Thoracic aorta endothelial cell (primary cell): ENCODE results near the gene BTK. TPM values are rescaled to one million over a fixed set of nuclear protein-coding genes. Genes with fewer than 3 reads are reported as not detected.

ENCODE experiments used
- small RNA-seq: library from RNA; depleted of rRNA; stranded (forward); fragments of <200 nt; gene quantifications from one replicate; pipeline ENCODE3, GENCODE V24; 2012
- total RNA-seq: library from RNA; depleted of rRNA; stranded (reverse); fragments of >200 nt; gene quantifications from 2 replicates; pipeline ENCODE4 v1.2.3, GENCODE V29; 2012

BTK gene
- 0.14 and 0.27 TPM in 2 replicates for total RNA-seq

DNA sequence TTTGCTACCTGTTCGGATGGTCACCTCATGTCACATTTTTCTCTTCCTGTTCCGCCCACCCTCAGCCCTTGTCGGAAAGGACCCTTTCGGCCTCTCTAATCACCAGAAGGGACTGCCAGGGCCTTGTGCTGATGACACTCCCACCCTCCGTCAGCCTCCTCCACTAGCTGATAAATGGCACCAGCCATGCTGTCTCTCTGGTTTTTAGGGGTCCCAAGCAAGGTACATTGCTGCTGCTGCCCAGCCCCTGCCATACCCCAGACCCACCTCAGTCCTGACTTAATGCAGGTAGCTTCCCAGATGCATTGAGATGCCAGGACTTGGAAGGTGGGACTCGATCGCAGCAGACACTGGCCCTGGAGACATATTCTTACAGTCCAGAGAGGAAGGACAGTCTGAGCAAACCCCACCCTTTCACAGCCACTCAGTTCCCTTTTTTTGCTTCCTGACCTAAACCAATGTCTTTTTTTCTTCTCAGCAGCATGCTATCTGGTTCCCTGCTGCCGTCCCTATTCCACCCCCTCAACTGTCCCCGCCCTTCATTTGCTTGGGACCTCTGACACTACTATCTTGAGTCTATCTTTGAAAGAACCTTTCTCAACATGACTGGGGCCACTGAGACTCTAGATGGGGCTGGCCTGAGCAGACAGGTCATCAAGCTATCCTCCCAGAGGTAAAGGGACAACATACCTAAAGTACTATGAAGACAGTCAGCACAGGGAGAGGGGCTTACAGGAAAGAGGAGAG, at the start of gene BTK:
BTK (minus strand) TSS at position 397 of the 747 bp plus-strand sequence. CDS start 10,907 bp downstream, outside the sequence.

GRCh38 chrX:101407748-101408531, 21.9 kb upstream of the BTK start, which contains the start of the genes GLA and HNRNPH2:
Gene GLA (minus strand): TSS chrX:101407925. CDS start chrX:101407903, 22 bp downstream.
Gene HNRNPH2 (plus strand): TSS chrX:101408222. CDS start chrX:101411989, 3,767 bp downstream.

DNA sequence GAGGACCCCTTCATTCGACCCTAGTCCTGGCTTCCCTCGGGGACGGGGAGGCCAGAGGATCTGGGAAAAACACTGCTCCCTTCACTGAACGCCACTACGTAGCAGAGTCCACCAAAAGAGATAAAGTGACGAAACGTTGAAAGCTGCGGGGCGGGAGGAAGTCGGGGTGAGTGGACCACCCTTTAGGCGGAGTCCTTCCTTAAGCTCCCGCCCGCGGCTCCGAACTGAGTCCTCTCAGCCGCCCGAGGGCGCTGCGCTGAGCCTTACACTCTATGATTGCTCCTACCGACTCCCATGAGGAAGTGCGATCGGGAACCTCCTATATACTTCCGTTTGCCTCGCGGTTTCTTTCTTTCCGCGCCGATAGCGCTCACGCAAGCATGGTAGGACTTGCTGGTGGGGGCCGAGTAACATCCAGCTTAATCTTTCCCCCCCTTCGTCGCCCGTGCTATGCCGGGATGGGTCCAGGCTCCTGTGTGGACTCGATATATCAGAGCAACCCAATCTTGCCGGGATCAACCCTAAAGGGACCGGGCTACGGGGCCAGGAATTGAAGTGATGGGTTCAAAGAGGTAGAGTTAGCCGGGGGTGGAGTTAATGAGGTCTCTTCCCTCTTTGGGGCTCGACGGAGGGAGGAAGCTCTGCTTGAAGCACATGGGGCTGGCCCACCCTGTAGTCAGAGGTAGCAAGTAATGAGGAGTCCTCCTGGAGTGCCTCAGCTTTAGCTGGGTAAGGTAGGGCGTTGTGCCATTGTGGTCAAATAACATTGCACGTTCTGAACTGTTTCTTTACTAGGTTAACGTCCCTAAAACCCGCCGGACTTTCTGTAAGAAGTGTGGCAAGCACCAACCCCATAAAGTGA, 4.9 kb upstream of the BTK start, which contains the start of gene RPL36A:
RPL36A (plus strand) TSS at position 348 of the 862 bp plus-strand sequence; CDS start at position 381, 33 bp downstream.

GRCh38 chrX:101348452-101349192, 37.4 kb downstream of the BTK start, which contains the start of gene TIMM8A:
Gene TIMM8A (minus strand): TSS chrX:101348742. CDS start chrX:101348664, 78 bp downstream.

Small RNA genes within 50 kb of the gene (small RNA-seq; reads per million reads assigned to genes)
- not detected for gene RNU6-934P

Other genes with a start within 250 kb of the BTK start
- 0.80 and 1.0 TPM in 2 replicates for gene DRP2, start 166.4 kb downstream of the BTK start, total RNA-seq
- 1.4 and 2.4 TPM in 2 replicates for gene TAF7L, start 94.9 kb downstream of the BTK start, total RNA-seq
- 10.4 and 12.7 TPM in 2 replicates for gene TIMM8A, start 37.4 kb downstream of the BTK start, total RNA-seq
- gene RPL36A, start 4.8 kb upstream of the BTK start, total RNA-seq, result 407 and 700 TPM in 2 replicates
- 42.2 and 43.3 TPM in 2 replicates for gene GLA, start 21.7 kb upstream of the BTK start, total RNA-seq
- gene HNRNPH2, start 22.0 kb upstream of the BTK start, total RNA-seq, result 79.1 and 81.8 TPM in 2 replicates
- gene ARMCX4, start 99.3 kb upstream of the BTK start, total RNA-seq, result 6.8 and 9.0 TPM in 2 replicates
- gene ARMCX1, start 164.4 kb upstream of the BTK start, total RNA-seq, result 26.6 and 27.8 TPM in 2 replicates
- 27.4 and 30.1 TPM in 2 replicates for gene ARMCX6, start 231.8 kb upstream of the BTK start, total RNA-seq
- 55.8 and 57.8 TPM in 2 replicates for gene ARMCX3, start 237.0 kb upstream of the BTK start, total RNA-seq